Activated CD4-positive, alpha-beta T cell treated with anti-CD3 and anti-CD28 coated beads, Interleukin-2, amount 10 ng/mL, durations not matched to agents 24 days and 14 days (primary cell): Measurements from ENCODE around the gene CLDN6. TPM values are rescaled to one million over a fixed set of nuclear protein-coding genes. Genes with fewer than 3 reads are reported as not detected.
"Not testable (repeated sequence)": the region's sequence is repeated elsewhere in the genome, so short reads cannot be mapped to it uniquely, and the experiment has no call there.

Experiments used
- DNase-seq: peaks from one replicate; pipeline ENCODE4 v3.0.0; 2022
- H3K27ac Mint-ChIP-seq: one replicate; pipeline ENCODE4 v1.8.0; 2022; ENCODE audit warnings: mild to moderate bottlenecking, mixed read lengths
- H3K27me3 Mint-ChIP-seq: one replicate; pipeline ENCODE4 v1.8.0; 2022; ENCODE audit warnings: mixed read lengths
- H3K36me3 Mint-ChIP-seq: one replicate; pipeline ENCODE4 v1.8.0; 2022; ENCODE audit warnings: low read depth, mild to moderate bottlenecking, mixed read lengths
- H3K4me1 Mint-ChIP-seq: one replicate; pipeline ENCODE4 v1.8.0; 2021; ENCODE audit warnings: mixed read lengths
- H3K4me3 Mint-ChIP-seq: one replicate; pipeline ENCODE4 v1.8.0; 2022; ENCODE audit warnings: mild to moderate bottlenecking, moderate library complexity, mixed read lengths
- H3K9me3 Mint-ChIP-seq: one replicate; pipeline ENCODE4 v1.8.0; 2021; ENCODE audit warnings: mixed read lengths
- intact Hi-C: fragments of 100-400 bp; cut with micrococcal nuclease; formaldehyde crosslinking; loops from one replicate; pipeline ENCODE4 v1.15.1; 2023
- total RNA-seq: library from RNA; stranded (reverse); gene quantifications from 2 replicates; pipeline ENCODE4 v1.2.3, GENCODE V29; 2022

Gene CLDN6
- total RNA-seq, 1 donor from 2014 or later = not detected

GRCh38 chr16:3057181-3058138 is 39.5 kb upstream of the CLDN6 start:
- Mint-ChIP-seq H3K4me1 (peaks cover 51% of the 10 kb centered on the region), H3K27ac (peak overlapping the region; percentile 87), H3K36me3 (peaks cover 31% of the 10 kb centered on the region), H3K9me3 (no peaks in the 10 kb centered on the region), H3K4me3 (peak overlapping the region; percentile 89), H3K27me3 (no peaks in the 10 kb centered on the region)
- peak; percentile 68 for DNase-seq
- intact Hi-C loops = loop anchor here (2.0 to 5.0 kb wide), 3 partner anchors 17 to 55 kb away; no protein-coding TSS in a partner anchor

GRCh38 chr16:3056336-3057180 is 38.6 kb upstream of the CLDN6 start:
- H3K27me3 Mint-ChIP-seq = no peaks in the 10 kb centered on the region
- peaks cover 56% of the 10 kb centered on the region for H3K4me1 Mint-ChIP-seq
- intact Hi-C loops = loop anchor here (5.0 kb wide), 1 partner anchor 54 kb away; no protein-coding TSS in a partner anchor
- H3K36me3 Mint-ChIP-seq = peaks cover 31% of the 10 kb centered on the region
- H3K4me3 Mint-ChIP-seq = peak overlapping the region; percentile 89
- DNase-seq = peak; percentile 60
- H3K9me3 Mint-ChIP-seq = no peaks in the 10 kb centered on the region
- H3K27ac Mint-ChIP-seq = peak overlapping the region; percentile 87

GRCh38 chr16:3055734-3056115 is 37.7 kb upstream of the CLDN6 start:
- not testable (repeated sequence) for H3K9me3 Mint-ChIP-seq, H3K27me3 Mint-ChIP-seq
- Mint-ChIP-seq H3K27ac (peak overlapping the region; percentile 87), H3K4me1 (peaks cover 61% of the 10 kb centered on the region), H3K4me3 (peak overlapping the region; percentile 89), H3K36me3 (peaks cover 35% of the 10 kb centered on the region)
- intact Hi-C loops = loop anchor here (2.0 to 5.0 kb wide), 2 partner anchors 27 to 53 kb away; no protein-coding TSS in a partner anchor
- DNase-seq = peak; percentile 66

- Mint-ChIP-seq H3K27me3 (no peaks in the 10 kb centered on the region), H3K4me1 (peaks cover 61% of the 10 kb centered on the region)
Measured at GRCh38 chr16:3054965-3055733, 37.2 kb upstream of the CLDN6 start.

GRCh38 chr16:3053330-3053710 is 35.3 kb upstream of the CLDN6 start:
- H3K9me3 Mint-ChIP-seq, H3K4me3 Mint-ChIP-seq, H3K27me3 Mint-ChIP-seq, intact Hi-C loops: not testable (repeated sequence)
- peak; percentile 72 for DNase-seq
- Mint-ChIP-seq H3K36me3 (peaks cover 35% of the 10 kb centered on the region), H3K4me1 (peaks cover 62% of the 10 kb centered on the region), H3K27ac (peak overlapping the region; percentile 35)

More at GRCh38 chr16:3054965-3055733, 37.2 kb upstream of the CLDN6 start:
- Mint-ChIP-seq H3K4me3 (peak overlapping the region; percentile 89), H3K36me3 (peaks cover 37% of the 10 kb centered on the region), H3K27ac (peak overlapping the region; percentile 87), H3K9me3 (no peaks in the 10 kb centered on the region)
- intact Hi-C loops = loop anchor here (2.0 to 5.0 kb wide), 2 partner anchors 26 to 53 kb away; no protein-coding TSS in a partner anchor
- peak; percentile 85 for DNase-seq

GRCh38 chr16:3052571-3053329 is 34.8 kb upstream of the CLDN6 start:
- H3K27ac Mint-ChIP-seq = peak overlapping the region; percentile 52
- peaks cover 35% of the 10 kb centered on the region for H3K36me3 Mint-ChIP-seq
- DNase-seq = peak; percentile 71
- H3K27me3 Mint-ChIP-seq, H3K9me3 Mint-ChIP-seq, H3K4me3 Mint-ChIP-seq, intact Hi-C loops: not testable (repeated sequence)
- H3K4me1 Mint-ChIP-seq = peaks cover 67% of the 10 kb centered on the region

GRCh38 chr16:3051494-3051893 is 33.5 kb upstream of the CLDN6 start:
- Mint-ChIP-seq H3K27me3 (peaks cover 4% of the 10 kb centered on the region), H3K9me3 (no peaks in the 10 kb centered on the region), H3K4me1 (peaks cover 58% of the 10 kb centered on the region), H3K36me3 (peaks cover 28% of the 10 kb centered on the region), H3K27ac (peak overlapping the region; percentile 69), H3K4me3 (peak overlapping the region; percentile 53)
- intact Hi-C loops = no loop called here
- peak; percentile 61 for DNase-seq

- Mint-ChIP-seq H3K4me3 (peak overlapping the region; percentile 53), H3K36me3 (peaks cover 28% of the 10 kb centered on the region), H3K27ac (peak overlapping the region; percentile 65), H3K9me3 (no peaks in the 10 kb centered on the region), H3K27me3 (peaks cover 4% of the 10 kb centered on the region), H3K4me1 (peaks cover 55% of the 10 kb centered on the region)
- no peak for DNase-seq
- intact Hi-C loops = no loop called here
Measured at GRCh38 chr16:3051009-3051408, 33.0 kb upstream of the CLDN6 start.

- H3K4me1 Mint-ChIP-seq = peaks cover 52% of the 10 kb centered on the region
- H3K9me3 Mint-ChIP-seq = no peaks in the 10 kb centered on the region
- DNase-seq = no peak
- peak overlapping the region; percentile 65 for H3K27ac Mint-ChIP-seq
- intact Hi-C loops = no loop called here
- H3K27me3 Mint-ChIP-seq = peaks cover 4% of the 10 kb centered on the region
- peaks cover 24% of the 10 kb centered on the region for H3K36me3 Mint-ChIP-seq
- H3K4me3 Mint-ChIP-seq = peak overlapping the region; percentile 53
Measured at GRCh38 chr16:3050487-3050886, 32.5 kb upstream of the CLDN6 start.

- DNase-seq = no peak
- H3K4me3 Mint-ChIP-seq = peak overlapping the region; percentile 53
- H3K27ac Mint-ChIP-seq = no peak overlapping the region
- peaks cover 20% of the 10 kb centered on the region for H3K36me3 Mint-ChIP-seq
- no peaks in the 10 kb centered on the region for H3K9me3 Mint-ChIP-seq
- H3K27me3 Mint-ChIP-seq = peaks cover 7% of the 10 kb centered on the region
- intact Hi-C loops = no loop called here
- peaks cover 51% of the 10 kb centered on the region for H3K4me1 Mint-ChIP-seq
Measured at GRCh38 chr16:3049921-3050481, 32.0 kb upstream of the CLDN6 start.

- H3K4me3 Mint-ChIP-seq = peak overlapping the region; percentile 71
- H3K27ac Mint-ChIP-seq = peak overlapping the region; percentile 37
- peaks cover 20% of the 10 kb centered on the region for H3K27me3 Mint-ChIP-seq
- peaks cover 47% of the 10 kb centered on the region for H3K4me1 Mint-ChIP-seq
- peaks cover 9% of the 10 kb centered on the region for H3K36me3 Mint-ChIP-seq
- intact Hi-C loops = no loop called here
- H3K9me3 Mint-ChIP-seq = no peaks in the 10 kb centered on the region
- peak; percentile 68 for DNase-seq
Measured at GRCh38 chr16:3047387-3047720, 29.4 kb upstream of the CLDN6 start.

GRCh38 chr16:3046641-3047386 is 28.8 kb upstream of the CLDN6 start:
- Mint-ChIP-seq H3K4me3 (peak overlapping the region; percentile 71), H3K36me3 (peaks cover 9% of the 10 kb centered on the region), H3K9me3 (no peaks in the 10 kb centered on the region), H3K27me3 (peaks cover 20% of the 10 kb centered on the region), H3K4me1 (peaks cover 43% of the 10 kb centered on the region), H3K27ac (peak overlapping the region; percentile 83)
- intact Hi-C loops = no loop called here
- DNase-seq = peak; percentile 78
